ENCODE measurements around the gene KIAA1755. TPM values are rescaled to one million over a fixed set of nuclear protein-coding genes. Genes with fewer than 3 reads are reported as not detected.

Gene KIAA1755
- total and polyA plus RNA-seq, 9 of the 15 experiments (the other 6 are each of a cell fraction or from before 2014, with no cell fraction given): not detected

DNA sequence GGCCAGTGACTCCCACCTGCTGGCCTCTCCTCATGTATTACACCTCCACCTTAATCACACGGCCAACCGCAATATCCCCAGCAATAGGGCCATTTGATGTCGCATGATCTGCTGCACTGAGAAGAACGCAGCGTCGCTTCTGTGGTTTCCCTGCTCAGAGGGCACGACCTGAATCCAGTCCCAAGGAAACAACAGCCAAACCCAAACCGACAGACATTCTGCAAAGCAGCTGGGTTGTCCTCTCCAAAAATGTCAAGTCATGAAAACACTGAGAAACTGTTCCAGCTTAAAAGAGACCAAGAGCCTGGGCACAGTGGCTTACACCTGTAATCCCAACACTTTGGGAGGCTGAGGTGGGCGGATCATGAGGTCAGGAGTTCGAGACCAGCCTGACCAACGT lies 35.9 kb upstream of the KIAA1755 start:
- intact Hi-C loops (cut with micrococcal nuclease): no loop called here
- Histone ChIP-seq H2AFZ (ENCODE audit: low read depth, low read length) (no peak overlapping the region), H3K36me3 (ENCODE audit: control insufficient read depth, insufficient read depth, low read length) (no peaks in the 10 kb centered on the region), H3K27me3 (ENCODE audit: control insufficient read depth in 2 of 2, insufficient read depth in 2 of 2, low read length in 2 of 2) (peaks cover 28 to 66% of the 10 kb centered on the region in 2 experiments), H3K79me2 (ENCODE audit: control insufficient read depth, insufficient read depth, low read length) (no peaks in the 10 kb centered on the region), H3K4me1 (replicated peaks in 1 of 2; ENCODE audit: control insufficient read depth in 2 of 2, insufficient read depth in 2 of 2, low read length in 2 of 2) (no peaks in the 10 kb centered on the region), H4K20me1 (replicated peaks; ENCODE audit: control insufficient read depth, insufficient read depth, low read length) (peaks cover 3% of the 10 kb centered on the region; the same call in 1 of the 2 replicates), H3K27ac (ENCODE audit: extremely low read depth, low read depth, low read length) (no peak overlapping the region), H3K4me2 (ENCODE audit: insufficient read depth, low read length) (no peak overlapping the region), H3K9me3 (replicated peaks; ENCODE audit: control insufficient read depth, insufficient read depth, low read depth, low read length) (no peaks in the 10 kb centered on the region), H3K9me1 (ENCODE audit: control insufficient read depth, insufficient read depth, low read length) (no peaks in the 10 kb centered on the region), H3K9ac (ENCODE audit: insufficient read depth in 1 of 2, low read depth in 2 of 2, low read length in 2 of 2) (no peak overlapping the region), H3K4me3 (no peak overlapping the region)
- ChIA-PET CTCF (ENCODE audit: low intra/inter-chr PET ratio) (interaction anchor here (0.6 kb wide), 1 partner anchor 10 kb away, joined by 3 read pairs; no protein-coding TSS in a partner anchor), POLR2A (interaction anchor here (0.6 kb wide), 1 partner anchor 526 kb away, joined by 3 read pairs; no protein-coding TSS in a partner anchor)
- FAIRE-seq (no peak), ATAC-seq (no peak), DNase-seq (ENCODE audit: extremely low read depth in 1 of 4, low spot score in 3 of 4) (no peak)
- WGBS (ENCODE audit: insufficient coverage, low coverage, missing lambda C conversion rate): 11% methylated on average over 11 of the region's 11 CpGs
- peak; percentile 25; the same call in 1 of the 2 replicates for TF ChIP-seq NFE2 (IDR thresholded peaks at IDR 0.05; ENCODE audit: low read depth)
- no peak for TF ChIP-seq NCOA4 (IDR thresholded peaks at IDR 0.05; ENCODE audit: partially characterized antibody)
- 0 out of 2 replicates have a peak, but pooled peaks have one; percentile 24 for TF ChIP-seq MAFF (IDR thresholded peaks at IDR 0.05; ENCODE audit: low read length)
- TF ChIP-seq C11orf30 (IDR thresholded peaks at IDR 0.05; ENCODE audit: low read depth): peak; percentile 82
- peak; percentile 87 for TF ChIP-seq ZNF316 (IDR thresholded peaks at IDR 0.05)
- TF ChIP-seq THAP7 (CRISPR knock-in tag; IDR thresholded peaks at IDR 0.05): no peak
- no peak for TF ChIP-seq DMBX1 (CRISPR knock-in tag; IDR thresholded peaks at IDR 0.05; ENCODE audit: borderline replicate concordance)
- TF ChIP-seq, protein P1, sequence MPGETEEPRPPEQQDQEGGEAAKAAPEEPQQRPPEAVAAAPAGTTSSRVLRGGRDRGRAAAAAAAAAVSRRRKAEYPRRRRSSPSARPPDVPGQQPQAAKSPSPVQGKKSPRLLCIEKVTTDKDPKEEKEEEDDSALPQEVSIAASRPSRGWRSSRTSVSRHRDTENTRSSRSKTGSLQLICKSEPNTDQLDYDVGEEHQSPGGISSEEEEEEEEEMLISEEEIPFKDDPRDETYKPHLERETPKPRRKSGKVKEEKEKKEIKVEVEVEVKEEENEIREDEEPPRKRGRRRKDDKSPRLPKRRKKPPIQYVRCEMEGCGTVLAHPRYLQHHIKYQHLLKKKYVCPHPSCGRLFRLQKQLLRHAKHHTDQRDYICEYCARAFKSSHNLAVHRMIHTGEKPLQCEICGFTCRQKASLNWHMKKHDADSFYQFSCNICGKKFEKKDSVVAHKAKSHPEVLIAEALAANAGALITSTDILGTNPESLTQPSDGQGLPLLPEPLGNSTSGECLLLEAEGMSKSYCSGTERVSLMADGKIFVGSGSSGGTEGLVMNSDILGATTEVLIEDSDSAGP (CRISPR knock-in tag; IDR thresholded peaks at IDR 0.05): no peak
- TF ChIP-seq MAFG (tag; conservative IDR thresholded peaks at IDR 0.05): peak; percentile 82
- TF ChIP-seq DEAF1 (CRISPR knock-in tag; IDR thresholded peaks at IDR 0.05): no peak
- no peak for TF ChIP-seq BRD4 (IDR thresholded peaks at IDR 0.05)
- no peak for TF ChIP-seq GABPB1 (CRISPR knock-in tag; IDR thresholded peaks at IDR 0.05)
- in situ Hi-C loops (cut with MboI): no loop called here
- BruUV-seq (replicated peaks): no TSS peak

All from K562 (cell line).